Measurements from ENCODE around the gene NUP54. TPM values are rescaled to one million over a fixed set of nuclear protein-coding genes. Genes with fewer than 3 reads are reported as not detected.

Gene NUP54
- total RNA-seq (2014; rRNA removed; shearing (Covaris generic)), result 59.5 and 63.9 TPM in 2 replicates
- 43.1 and 49.9 TPM in 2 replicates for polyA plus RNA-seq (2015; cell fraction: cytosol; rRNA removed)
- polyA plus RNA-seq (2015; cell fraction: nucleus; rRNA removed), result 85.3 and 102 TPM in 2 replicates

- DNase-seq (ENCODE audit: low read depth), result peak; percentile 93
Measured at GRCh38 chr4:76148142-76148865, at the start of gene NUP54. Gene NUP54 (minus strand): TSS chr4:76148397. CDS start chr4:76148374, 23 bp downstream.

DNA sequence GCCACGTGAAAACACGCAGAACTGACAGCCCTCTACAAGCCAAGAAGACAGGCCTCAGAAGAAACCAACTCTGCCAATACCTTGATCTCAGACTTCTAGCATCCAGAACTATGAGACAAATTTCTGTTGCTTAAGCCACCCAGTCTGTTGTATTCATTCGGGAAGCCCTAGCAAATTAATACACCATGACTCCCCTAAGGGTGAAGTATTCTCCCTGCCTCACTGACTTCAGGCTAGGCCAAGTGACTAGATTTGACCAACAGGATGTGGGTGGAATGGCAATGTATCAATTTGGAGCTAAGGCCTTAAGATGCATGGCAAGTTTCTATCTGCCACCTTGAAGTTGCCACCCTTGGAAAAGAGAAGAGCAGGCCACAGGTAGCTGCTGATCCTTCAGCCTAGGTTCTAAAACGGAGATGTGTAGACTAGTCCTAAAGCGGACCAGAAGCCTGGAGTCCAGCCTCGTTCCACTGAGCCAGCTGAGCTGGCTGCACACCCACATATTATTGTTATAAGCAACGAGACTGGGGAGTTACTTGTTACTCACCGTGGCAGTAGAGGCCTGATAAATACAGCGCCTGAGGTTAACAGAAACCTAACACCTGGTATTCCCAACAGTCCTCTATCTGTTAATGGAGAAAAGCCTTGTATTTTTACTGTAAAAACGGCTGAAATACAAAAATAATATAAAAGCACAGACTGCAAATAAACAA lies 49.0 kb upstream of the NUP54 start:
- no peak for DNase-seq (ENCODE audit: low read depth)

GRCh38 chr4:76196376-76196775 lies 48.2 kb upstream of the NUP54 start:
- DNase-seq (ENCODE audit: low read depth), result no peak

- no peak for DNase-seq (ENCODE audit: low read depth)
Measured at GRCh38 chr4:76195326-76195725, 47.1 kb upstream of the NUP54 start.

DNA sequence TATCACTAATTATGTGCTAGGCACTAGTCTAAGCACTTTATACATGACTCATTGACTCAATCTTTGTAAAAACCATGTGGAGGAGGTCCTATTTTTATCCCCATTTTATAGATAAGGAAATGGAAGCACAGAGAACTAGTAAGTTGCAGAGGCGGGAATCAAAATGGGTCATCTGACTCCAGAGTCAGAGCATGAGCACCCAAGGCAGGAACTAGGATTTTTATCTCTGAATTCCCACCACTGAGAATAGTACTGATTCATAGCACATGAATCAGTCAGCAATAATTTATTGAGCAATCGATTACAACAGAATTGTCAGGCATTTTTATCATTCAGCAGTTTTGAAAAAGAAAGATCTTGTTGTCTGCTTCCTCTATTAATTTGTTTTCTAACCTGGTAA lies 46.1 kb upstream of the NUP54 start:
- peak; percentile 85 for DNase-seq (ENCODE audit: low read depth)

GRCh38 chr4:76192236-76192635 lies 44.0 kb upstream of the NUP54 start:
- no peak for DNase-seq (ENCODE audit: low read depth)

DNA sequence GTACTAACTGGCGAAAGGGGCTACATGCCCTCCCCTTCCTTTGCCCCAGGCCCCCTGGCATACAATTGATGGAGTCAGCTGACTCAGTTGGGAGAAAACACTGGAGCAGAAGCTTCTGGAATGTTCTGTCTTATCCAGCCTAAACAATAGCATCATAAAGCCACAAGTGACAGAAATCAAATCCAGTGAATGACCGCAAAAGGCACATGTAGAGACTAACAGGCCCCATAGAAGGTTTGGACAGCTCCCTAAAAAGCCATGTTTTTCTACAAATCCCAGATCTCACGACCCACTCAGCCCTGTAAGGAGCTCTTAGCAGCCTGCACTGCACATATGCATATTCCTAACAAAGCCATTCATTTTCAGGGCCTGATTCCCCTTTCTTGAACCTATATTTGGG lies 40.4 kb upstream of the NUP54 start:
- no peak for DNase-seq (ENCODE audit: low read depth)

DNA sequence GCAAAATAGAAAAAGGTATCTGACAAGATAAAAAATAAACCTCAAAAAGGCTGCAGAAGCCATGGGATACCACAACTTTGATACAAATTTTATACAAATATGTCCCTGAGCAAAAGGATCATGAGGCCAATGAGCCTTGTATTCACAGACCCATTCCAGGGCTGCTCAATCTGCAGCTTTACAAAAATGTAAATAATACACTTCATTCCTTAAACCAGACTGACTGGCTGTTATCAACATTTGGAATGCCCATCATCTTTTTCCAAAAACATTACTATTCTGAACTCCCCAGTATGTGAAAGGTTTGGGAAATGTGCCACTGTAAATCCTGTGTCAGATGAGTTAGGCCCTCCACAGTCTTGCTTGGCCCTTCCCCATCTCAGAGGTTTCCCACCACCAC lies 40.0 kb upstream of the NUP54 start:
- DNase-seq (ENCODE audit: low read depth), result no peak

GRCh38 chr4:76187152-76187551 lies 39.0 kb upstream of the NUP54 start:
- DNase-seq (ENCODE audit: low read depth), result no peak

- no peak for DNase-seq (ENCODE audit: low read depth)
Measured at GRCh38 chr4:76182463-76182862, 34.3 kb upstream of the NUP54 start.

DNA sequence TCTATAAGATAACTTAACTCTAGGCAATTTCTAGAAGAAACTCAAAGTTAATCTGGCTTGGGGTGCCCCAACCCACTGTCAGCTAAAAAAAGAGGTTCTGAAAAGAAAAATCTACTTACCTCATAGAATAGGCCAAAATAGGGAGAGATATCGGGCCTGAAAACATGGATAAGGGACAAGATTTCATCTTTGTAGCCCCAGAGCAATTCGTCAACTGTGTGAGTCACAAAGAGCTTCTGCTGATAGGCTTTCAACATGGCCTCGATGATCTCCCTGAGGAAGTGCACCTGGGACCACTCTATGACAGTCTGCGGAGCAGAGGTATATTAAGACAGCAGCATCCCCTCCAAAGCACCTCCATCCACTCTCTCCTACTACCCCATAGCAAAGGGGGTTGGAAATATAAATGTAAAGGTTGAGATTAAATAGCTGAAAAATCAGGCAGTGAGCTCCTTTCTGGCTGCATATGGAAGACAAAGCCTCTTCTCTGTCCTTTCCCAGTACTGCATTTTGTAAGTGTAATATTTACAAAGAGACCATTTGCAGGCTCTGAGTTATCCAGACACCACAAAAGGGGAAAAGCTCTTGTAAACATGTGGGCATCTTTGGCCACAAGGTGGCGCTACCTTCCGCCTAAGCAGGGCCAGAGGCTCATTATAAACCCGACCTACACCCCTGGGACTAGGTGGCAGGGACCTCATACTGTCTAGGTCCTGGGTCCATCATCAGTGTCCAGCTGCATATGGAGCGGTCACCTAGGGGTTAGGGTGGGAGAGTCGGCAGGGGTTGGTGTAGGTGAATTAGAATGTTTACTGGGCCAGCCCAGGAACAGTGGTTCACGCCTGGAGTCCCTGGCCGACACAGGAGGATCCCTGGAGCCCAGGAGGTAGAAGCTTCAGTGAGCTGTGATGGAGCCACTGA lies 31.5 kb upstream of the NUP54 start:
- DNase-seq (ENCODE audit: low read depth), result peak; percentile 64

DNA sequence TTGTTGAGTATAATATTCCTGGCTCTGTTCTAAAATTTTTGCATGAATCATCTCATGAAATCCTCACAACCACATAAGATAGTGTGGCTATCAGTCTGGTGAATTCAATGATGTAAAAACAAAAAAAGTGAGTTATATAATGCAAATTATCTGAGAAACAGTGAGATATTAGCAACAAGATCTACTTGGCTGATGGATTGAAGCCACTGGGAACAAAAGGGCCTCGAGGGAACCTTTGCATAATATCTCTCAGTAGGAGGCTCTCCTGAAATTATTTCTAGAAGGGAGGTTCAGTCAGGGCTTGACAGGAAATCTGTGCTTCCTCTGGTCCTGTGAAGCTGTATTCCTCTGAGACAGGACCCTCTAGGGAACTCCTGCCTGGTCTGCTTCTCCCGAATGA lies 30.1 kb upstream of the NUP54 start:
- no peak for DNase-seq (ENCODE audit: low read depth)

- DNase-seq (ENCODE audit: low read depth), result no peak
Measured at GRCh38 chr4:76177709-76178108, 29.5 kb upstream of the NUP54 start.

- no peak for DNase-seq (ENCODE audit: low read depth)
Measured at GRCh38 chr4:76175336-76175735, 27.1 kb upstream of the NUP54 start.

DNA sequence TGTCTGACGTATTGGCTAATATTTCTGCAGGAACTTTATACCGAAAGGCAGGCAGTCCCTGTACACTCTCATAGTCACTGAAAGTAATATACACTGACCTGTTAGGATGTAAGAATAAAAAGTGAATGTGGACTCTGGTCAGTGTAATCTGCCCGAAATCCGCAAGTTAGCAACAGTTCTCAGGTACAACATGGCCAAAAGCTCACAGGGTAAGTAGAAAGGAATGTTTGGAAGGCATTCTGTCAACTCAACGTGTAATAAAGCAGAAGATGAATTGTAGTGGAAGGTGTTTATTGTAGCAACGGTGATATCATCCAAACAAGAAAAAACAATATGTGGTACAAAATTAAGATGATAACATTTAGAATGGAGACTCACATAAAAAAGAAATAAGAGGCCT lies 26.0 kb upstream of the NUP54 start:
- no peak for DNase-seq (ENCODE audit: low read depth)

GRCh38 chr4:76168688-76169087 lies 20.5 kb upstream of the NUP54 start:
- DNase-seq (ENCODE audit: low read depth), result no peak

- no peak for DNase-seq (ENCODE audit: low read depth)
Measured at GRCh38 chr4:76166480-76166879, 18.3 kb upstream of the NUP54 start.

DNA sequence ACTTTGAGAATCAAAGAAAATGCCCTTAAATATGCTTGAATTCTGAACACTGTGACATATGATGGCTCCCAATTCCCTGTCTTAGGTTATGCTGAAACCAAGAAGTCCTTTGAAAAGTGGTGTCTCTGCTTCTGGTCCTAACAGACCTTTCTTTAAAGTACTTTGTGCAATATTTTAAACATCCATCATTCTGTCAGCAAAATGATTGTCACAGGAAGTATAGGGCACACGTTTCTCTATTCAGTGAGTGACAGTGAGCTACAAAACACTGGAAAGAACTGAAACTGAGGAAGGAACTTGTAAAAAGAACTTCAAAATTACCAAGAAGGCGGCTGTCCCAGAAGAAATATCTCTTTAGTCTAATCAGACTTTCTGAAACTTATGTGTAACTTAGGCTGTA lies 12.2 kb upstream of the NUP54 start:
- no peak for DNase-seq (ENCODE audit: low read depth)

DNA sequence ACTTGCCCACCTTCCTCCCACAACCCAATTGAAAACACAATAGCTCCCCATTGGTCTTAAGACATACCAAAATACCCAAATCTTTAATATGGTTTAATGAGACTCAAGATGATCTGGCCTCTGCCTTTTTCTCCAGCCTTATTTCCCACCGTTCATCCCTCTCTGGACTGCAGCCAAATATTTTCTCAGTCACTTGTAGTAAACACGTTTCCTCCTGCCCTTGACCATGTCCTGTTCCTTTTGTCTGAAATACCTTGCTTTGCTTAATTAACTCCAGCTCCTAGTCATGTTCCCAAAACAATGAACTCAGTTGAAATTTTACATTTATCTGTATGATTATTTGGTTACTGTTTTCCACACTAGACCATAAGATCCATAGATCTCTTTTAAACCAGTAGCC lies 8.4 kb upstream of the NUP54 start:
- no peak for DNase-seq (ENCODE audit: low read depth)

DNA sequence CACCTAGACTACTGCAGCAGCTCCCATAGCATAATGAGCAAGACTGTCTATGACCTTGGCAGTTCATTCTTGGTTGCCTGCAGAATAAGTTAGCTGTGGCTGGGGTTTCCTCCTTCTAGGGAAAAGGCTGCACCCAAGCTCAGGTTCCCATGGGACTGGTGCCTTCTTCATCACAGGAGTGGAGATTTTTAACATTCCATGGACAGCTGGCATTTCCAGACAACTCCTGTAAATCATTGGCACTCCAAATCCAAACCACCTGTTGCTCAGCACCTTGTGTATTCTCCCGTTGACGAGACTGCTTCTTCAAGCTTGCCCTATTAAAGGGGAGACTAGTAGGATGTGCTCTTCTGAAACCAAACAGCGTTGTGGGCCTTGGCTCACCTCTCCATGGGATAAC lies 7.8 kb upstream of the NUP54 start:
- DNase-seq (ENCODE audit: low read depth), result no peak

- no peak for DNase-seq (ENCODE audit: low read depth)
Measured at GRCh38 chr4:76153356-76153755, 5.2 kb upstream of the NUP54 start.
